Measurements from ENCODE around the gene HIVEP3. TPM values are rescaled to one million over a fixed set of nuclear protein-coding genes. Genes with fewer than 3 reads are reported as not detected.

Gene HIVEP3
- total RNA-seq, 2 donors from 2014 or later, result 3.4 to 4.0 TPM

DNA sequence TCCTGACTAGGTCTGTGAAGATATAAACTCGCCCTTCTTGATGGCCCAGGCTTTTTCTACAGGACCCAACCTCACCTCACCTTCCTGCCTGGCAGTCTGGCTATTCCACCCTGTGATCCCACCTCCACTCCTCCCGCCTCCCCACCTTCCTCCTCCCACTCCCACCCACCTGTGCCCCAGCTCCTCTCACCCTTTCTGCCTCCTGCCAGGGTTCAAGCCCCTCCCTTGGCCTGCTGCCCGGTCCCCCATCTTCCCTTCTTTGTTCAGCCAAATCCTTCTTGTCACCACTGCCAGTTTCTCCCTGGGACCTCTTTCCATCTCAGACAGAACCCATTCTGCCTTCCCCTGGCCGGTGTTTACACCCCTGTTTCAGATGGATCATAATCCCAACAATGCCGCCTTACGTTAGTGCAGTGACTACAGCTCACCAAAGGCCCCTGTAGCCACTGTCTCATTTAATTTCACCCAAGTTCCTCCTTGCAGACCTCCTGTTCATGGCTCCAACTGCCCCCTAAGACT lies 306.7 kb downstream of the HIVEP3 start:
- no peak for ATAC-seq
- Histone ChIP-seq H3K27me3 (no peaks in the 10 kb centered on the region), H3K36me3 (replicated peaks in 1 of 2; ENCODE audit: insufficient read depth in 1 of 2, low read depth in 2 of 2) (no peaks in the 10 kb centered on the region), H3K4me3 (no peak overlapping the region), H3K9me3 (no peaks in the 10 kb centered on the region), H3K4me1 (no peaks in the 10 kb centered on the region), H3K27ac (no peak overlapping the region)
- TF ChIP-seq, protein P1, sequence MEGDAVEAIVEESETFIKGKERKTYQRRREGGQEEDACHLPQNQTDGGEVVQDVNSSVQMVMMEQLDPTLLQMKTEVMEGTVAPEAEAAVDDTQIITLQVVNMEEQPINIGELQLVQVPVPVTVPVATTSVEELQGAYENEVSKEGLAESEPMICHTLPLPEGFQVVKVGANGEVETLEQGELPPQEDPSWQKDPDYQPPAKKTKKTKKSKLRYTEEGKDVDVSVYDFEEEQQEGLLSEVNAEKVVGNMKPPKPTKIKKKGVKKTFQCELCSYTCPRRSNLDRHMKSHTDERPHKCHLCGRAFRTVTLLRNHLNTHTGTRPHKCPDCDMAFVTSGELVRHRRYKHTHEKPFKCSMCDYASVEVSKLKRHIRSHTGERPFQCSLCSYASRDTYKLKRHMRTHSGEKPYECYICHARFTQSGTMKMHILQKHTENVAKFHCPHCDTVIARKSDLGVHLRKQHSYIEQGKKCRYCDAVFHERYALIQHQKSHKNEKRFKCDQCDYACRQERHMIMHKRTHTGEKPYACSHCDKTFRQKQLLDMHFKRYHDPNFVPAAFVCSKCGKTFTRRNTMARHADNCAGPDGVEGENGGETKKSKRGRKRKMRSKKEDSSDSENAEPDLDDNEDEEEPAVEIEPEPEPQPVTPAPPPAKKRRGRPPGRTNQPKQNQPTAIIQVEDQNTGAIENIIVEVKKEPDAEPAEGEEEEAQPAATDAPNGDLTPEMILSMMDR (IDR thresholded peaks at IDR 0.05), result no peak
- no peak for TF ChIP-seq POLR2A (IDR thresholded peaks at IDR 0.05)
- intact Hi-C loops (cut with DNase I), result no loop called here
- no peak for DNase-seq
- 94 to 97% methylated on average over 6 of the region's 6 CpGs for WGBS, 2 donors

DNA sequence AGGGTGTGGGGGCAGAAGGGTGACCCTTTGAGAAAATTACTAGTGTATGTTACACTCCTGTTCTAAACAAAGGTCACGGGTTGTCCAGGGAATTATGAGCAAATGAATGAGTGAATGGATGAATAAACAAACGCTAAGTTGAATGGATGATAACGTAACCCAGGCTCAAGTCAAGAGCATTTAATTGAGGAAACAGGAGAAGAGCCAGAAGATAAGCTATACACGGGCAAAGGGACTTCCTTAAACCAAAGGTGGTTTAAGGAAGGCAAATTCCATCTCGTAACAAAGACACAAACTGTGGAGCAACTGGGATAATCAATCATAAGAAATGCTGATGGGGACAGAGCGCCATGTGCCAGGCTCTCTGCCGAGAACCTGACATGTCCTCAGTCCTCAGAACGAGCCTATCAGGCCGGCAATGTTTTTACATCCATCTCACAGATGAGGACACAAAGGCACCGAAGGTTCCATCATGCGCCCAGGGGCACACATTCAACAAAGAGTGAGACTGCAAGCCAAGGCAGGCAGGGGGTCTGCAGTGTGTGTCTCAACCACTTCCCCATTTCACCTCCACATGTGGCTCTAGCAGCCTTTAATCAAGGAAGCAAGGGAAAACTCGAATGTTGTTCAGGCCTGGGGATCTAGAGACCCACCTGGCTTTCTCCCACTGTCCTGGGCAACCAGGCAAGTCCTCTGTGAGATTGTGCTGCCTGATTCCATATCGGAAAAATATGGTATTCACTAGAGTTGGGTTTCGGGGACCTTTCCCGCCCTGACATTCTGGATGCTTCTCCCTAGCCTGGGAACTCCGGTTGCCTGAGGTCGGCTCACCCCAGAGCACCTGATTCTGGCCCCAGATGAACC lies 307.4 kb downstream of the HIVEP3 start:
- no peak overlapping the region for H3K27ac ChIP-seq
- no peak overlapping the region for H3K4me3 ChIP-seq
- intact Hi-C loops (cut with DNase I), result no loop called here
- no peaks in the 10 kb centered on the region for H3K27me3 ChIP-seq
- H3K36me3 ChIP-seq (replicated peaks in 1 of 2; ENCODE audit: insufficient read depth in 1 of 2, low read depth in 2 of 2), result no peaks in the 10 kb centered on the region
- DNase-seq, result no peak
- TF ChIP-seq, protein P1 (IDR thresholded peaks at IDR 0.05), result no peak
- no peak for TF ChIP-seq POLR2A (IDR thresholded peaks at IDR 0.05)
- H3K9me3 ChIP-seq, result no peaks in the 10 kb centered on the region
- H3K4me1 ChIP-seq, result no peaks in the 10 kb centered on the region
- no peak for ATAC-seq
- 70 to 75% methylated on average over 17 of the region's 17 CpGs for WGBS, 2 donors

DNA sequence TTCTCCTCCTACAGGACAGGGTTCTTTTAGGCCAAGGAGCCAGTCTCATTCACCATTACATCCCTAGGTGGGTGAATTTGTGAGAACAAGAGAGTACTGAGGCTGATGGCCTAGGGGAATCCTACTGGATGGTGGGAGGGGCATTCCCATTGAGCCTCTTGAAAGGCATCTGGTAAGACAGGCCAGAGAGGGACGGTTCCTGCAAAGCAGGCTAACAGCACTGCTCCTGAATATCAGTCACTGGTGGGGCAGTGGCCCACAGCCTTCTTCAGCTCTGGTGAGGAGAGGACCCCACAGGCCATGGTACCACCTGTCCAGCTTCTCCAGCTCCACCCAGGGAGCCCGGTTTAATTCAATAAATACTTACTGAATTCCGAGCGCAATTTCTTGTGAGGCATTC lies 308.4 kb downstream of the HIVEP3 start:
- no peak for DNase-seq
- Histone ChIP-seq H3K36me3 (replicated peaks in 1 of 2; ENCODE audit: insufficient read depth in 1 of 2, low read depth in 2 of 2) (no peaks in the 10 kb centered on the region), H3K4me3 (no peak overlapping the region), H3K9me3 (no peaks in the 10 kb centered on the region), H3K27me3 (no peaks in the 10 kb centered on the region), H3K27ac (no peak overlapping the region), H3K4me1 (no peaks in the 10 kb centered on the region)
- TF ChIP-seq, protein P1 (IDR thresholded peaks at IDR 0.05), result no peak
- no peak for TF ChIP-seq POLR2A (IDR thresholded peaks at IDR 0.05)
- 92 to 94% methylated on average over 4 of the region's 4 CpGs for WGBS, 2 donors
- intact Hi-C loops (cut with DNase I), result no loop called here
- no peak for ATAC-seq

DNA sequence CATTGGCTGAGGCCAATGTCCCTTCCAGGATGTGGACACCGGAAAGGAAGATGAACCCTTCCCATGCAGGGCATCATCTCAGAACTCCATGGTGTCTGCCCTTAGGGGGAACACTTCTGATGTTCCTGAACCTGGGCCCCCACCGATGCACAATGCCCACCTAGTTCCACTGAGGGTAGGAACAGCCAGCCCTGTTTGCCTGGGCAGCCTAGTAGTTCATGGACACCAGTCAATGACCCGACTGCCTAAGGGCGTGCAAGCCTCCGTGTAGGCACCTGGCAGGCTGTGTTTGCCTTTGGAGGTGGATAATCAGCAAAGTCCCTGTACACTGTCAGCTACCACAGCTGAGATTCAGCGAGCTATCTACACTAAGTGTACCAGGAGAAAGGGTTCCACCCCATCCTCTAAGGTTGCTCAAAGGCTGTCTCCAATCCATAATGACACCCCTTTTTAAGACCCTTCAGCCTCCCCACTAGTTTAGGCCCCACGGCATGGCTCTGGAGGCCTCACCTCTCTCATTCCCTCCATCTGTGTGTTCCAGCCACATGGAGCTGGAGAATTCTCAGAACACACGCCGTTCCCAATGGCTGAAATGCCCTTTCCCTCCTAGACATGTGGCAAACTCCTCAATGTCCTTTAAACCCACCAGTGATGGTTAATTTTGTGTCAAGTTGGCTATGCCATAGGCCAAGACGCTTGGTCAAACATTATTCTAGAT lies 309.4 kb downstream of the HIVEP3 start:
- Histone ChIP-seq H3K4me3 (no peak overlapping the region), H3K27ac (no peak overlapping the region), H3K36me3 (replicated peaks in 1 of 2; ENCODE audit: insufficient read depth in 1 of 2, low read depth in 2 of 2) (no peaks in the 10 kb centered on the region), H3K9me3 (no peaks in the 10 kb centered on the region), H3K4me1 (no peaks in the 10 kb centered on the region), H3K27me3 (no peaks in the 10 kb centered on the region)
- no peak for DNase-seq
- 89 to 90% methylated on average over 8 to 9 of the region's 10 CpGs for WGBS, 2 donors
- TF ChIP-seq, protein P1 (IDR thresholded peaks at IDR 0.05), result no peak
- no peak for TF ChIP-seq POLR2A (IDR thresholded peaks at IDR 0.05)
- ATAC-seq, result no peak
- intact Hi-C loops (cut with DNase I), result no loop called here

All from body of pancreas (tissue), 4 donors.